SH-SY5Y (cell line): Measurements from ENCODE around the gene OXLD1.

Experiments
- GATA2 ChIP-seq: IDR thresholded peaks from 2 replicates; pipeline ENCODE4 v1.6.1; 2011; ENCODE audit warnings: mild to moderate bottlenecking, low read depth, low read length
- GATA3 ChIP-seq: IDR thresholded peaks from 2 replicates; pipeline ENCODE4 v1.6.1; 2011; ENCODE audit warnings: low read depth, mild to moderate bottlenecking, low read length, moderate library complexity

GRCh38 chr17:81695801-81696200 lies 29.4 kb upstream of the OXLD1 start:
- TF ChIP-seq GATA2 (no peak), GATA3 (no peak)
